GM12878 (cell line): ENCODE data around the gene PLP2. TPM values are rescaled to one million over a fixed set of nuclear protein-coding genes. Genes with fewer than 3 reads are reported as not detected.
A peak's percentile ranks its signal among the peaks of the same experiment; 100 is the strongest.

Source experiments
- BMI1 ChIP-seq: fragments of 450-650 bp; IDR thresholded peaks from 2 replicates; pipeline ENCODE4 v1.6.1; 2016; ENCODE audit warnings: mild to moderate bottlenecking, moderate library complexity, borderline replicate concordance
- CREB1 ChIP-seq: IDR thresholded peaks from 2 replicates; pipeline ENCODE4 v1.6.1; 2012; ENCODE audit warnings: low read depth, mild to moderate bottlenecking, inconsistent platforms
- EP300 ChIP-seq, 2 experiments: fragments of 150-350 bp in 1 of 2; IDR thresholded peaks; 2 replicates each; pipeline ENCODE4 v1.6.1; 2011 to 2012; ENCODE audit warnings: low read depth in 2 of 2, low read length in 2 of 2, borderline replicate concordance in 1 of 2, improper control_type of control experiment in 1 of 2, inconsistent platforms in 1 of 2; ENCODE audit not compliant: control insufficient read depth in 1 of 2
- JUNB ChIP-seq: IDR thresholded peaks from 2 replicates; pipeline ENCODE4 v1.6.1; 2016; ENCODE audit warnings: antibody characterized with exemption, mild to moderate bottlenecking
- PAX5 ChIP-seq: IDR thresholded peaks from 2 replicates; pipeline ENCODE4 v1.6.1; 2011; ENCODE audit warnings: low read depth, low read length, borderline replicate concordance
- POLR2AphosphoS5 ChIP-seq: IDR thresholded peaks from 2 replicates; pipeline ENCODE4 v1.6.1; 2011; ENCODE audit warnings: mild to moderate bottlenecking, low read length, inconsistent platforms
- RAD21 ChIP-seq: IDR thresholded peaks from 2 replicates; pipeline ENCODE4 v1.6.1; 2011; ENCODE audit warnings: mild to moderate bottlenecking, low read depth, low read length, moderate library complexity; ENCODE audit not compliant: insufficient read depth
- RELA ChIP-seq: fragments of 450-650 bp; IDR thresholded peaks from 2 replicates; pipeline ENCODE4 v1.8.0; 2014; ENCODE audit warnings: borderline replicate concordance; ENCODE audit not compliant: partially characterized antibody
- SIX5 ChIP-seq: IDR thresholded peaks from 2 replicates; pipeline ENCODE4 v1.6.1; 2011; ENCODE audit warnings: mild to moderate bottlenecking, low read depth, low read length, moderate library complexity; ENCODE audit not compliant: severe bottlenecking
- SMARCA5 ChIP-seq: fragments of 450-650 bp; IDR thresholded peaks from 2 replicates; pipeline ENCODE4 v1.6.1; 2017; ENCODE audit warnings: mild to moderate bottlenecking
- TBL1XR1 ChIP-seq: IDR thresholded peaks from 2 replicates; pipeline ENCODE4 v1.6.1; 2012; ENCODE audit warnings: low read depth, low read length, improper control_type of control experiment
- polyA plus RNA-seq, 11 experiments: library from polyadenylated mRNA; depleted of rRNA in 4 of 11; unstranded in 6 of 11; stranded (reverse) in 5 of 11; fragments of >200 nt; fragmentation: Nextera tagmentation in 4 of 11; fragmentation: Illumina TruSeq in 1 of 11; extraction: Ambion mirVana in 4 of 11; extraction: Trizol in 1 of 11; gene quantifications; 1 replicate in 1 of 11; 2 replicates in 10 of 11; pipeline versions ENCODE4 v1.2.1 to v1.2.3, GENCODE V29; 2011 to 2016; ENCODE audit warnings: inconsistent platforms in 2 of 11, missing spikeins in 2 of 11, low read depth in 1 of 11
- total RNA-seq, 4 experiments: library from RNA; depleted of rRNA in 3 of 4; stranded (reverse); fragments of >200 nt in 3 of 4; fragmentation: Illumina TruSeq in 1 of 4; extraction: Trizol in 1 of 4; gene quantifications; 2 replicates each; pipeline versions ENCODE4 v1.2.1 to v1.2.3, GENCODE V29; 2013 to 2021
- TF ChIP-seq, protein P1 (sequence below): fragments of 450-650 bp; IDR thresholded peaks from 2 replicates; pipeline ENCODE4 v1.6.1; 2017; ENCODE audit warnings: antibody characterized with exemption, mild to moderate bottlenecking, moderate library complexity
- TF ChIP-seq, protein P2 (sequence below): IDR thresholded peaks from 2 replicates; pipeline ENCODE4 v1.6.1; 2011; ENCODE audit warnings: borderline replicate concordance, low read depth, mild to moderate bottlenecking, moderate library complexity, low read length; ENCODE audit not compliant: insufficient read depth, poor library complexity, severe bottlenecking
- TF ChIP-seq, protein P3 (sequence below): fragments of 450-650 bp; IDR thresholded peaks from 2 replicates; pipeline ENCODE4 v1.6.1; 2017; ENCODE audit warnings: mild to moderate bottlenecking, low read depth, inconsistent platforms; ENCODE audit not compliant: poor library complexity, severe bottlenecking

The PLP2 gene
- total and polyA plus RNA-seq, 10 of the 15 experiments (the other 5 are each of a cell fraction or from before 2014, with no cell fraction given), result 56.6 to 177 (median 99.3) TPM

DNA sequence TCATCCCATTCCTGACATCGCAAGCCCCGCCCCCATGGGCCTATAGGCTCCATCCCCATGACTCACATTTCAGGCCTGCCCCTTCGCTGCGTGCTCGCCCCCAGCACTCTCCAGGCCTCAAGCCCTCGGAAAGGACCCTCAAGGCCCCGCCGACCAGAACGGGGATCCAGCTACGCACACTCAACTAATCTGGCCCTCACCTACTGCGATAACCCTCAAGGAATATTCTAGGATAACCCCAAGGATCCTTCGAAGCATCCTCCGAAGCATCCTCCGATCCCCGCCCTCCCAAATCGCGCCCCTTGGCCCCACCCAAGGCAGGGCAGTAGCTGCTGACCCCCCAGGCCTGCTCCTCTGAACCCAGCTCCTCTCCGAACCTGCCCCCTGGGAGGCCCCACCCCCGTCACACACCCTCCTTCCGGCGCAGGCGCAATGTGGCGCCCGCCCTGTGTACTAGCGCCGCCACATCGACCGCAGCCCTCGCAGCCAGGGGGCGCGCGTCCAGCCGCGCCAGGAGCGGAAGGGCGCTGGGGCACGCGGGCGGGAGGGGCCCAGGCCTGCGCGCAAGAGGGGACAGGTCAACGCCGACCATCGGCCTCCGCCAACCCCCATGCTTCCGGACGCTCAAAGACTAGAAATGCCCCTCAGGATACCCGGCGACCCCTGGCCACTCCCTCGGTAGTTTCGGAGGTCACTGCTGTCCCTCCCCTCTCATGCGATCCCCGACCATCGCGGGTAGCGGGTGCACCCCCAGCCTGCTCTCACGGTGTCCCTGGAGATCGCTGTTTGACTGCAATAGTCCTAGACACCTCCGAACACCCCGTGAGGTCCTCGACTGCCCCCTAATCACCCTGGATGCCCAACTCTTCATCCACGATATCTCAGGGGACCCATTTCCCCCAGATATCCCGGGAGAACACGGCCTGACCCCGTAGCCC lies 15.5 kb upstream of the PLP2 start (continued):
- TF ChIP-seq RAD21 (peak; percentile 37; the same call in 1 of the 2 replicates), SIX5 (no peak), JUNB (no peak), RELA (no peak), BMI1 (no peak), PAX5 (no peak), POLR2AphosphoS5 (peak; percentile 37; the same call in 1 of the 2 replicates), EP300 (IDR thresholded peaks at IDR 0.05; ENCODE audit: borderline replicate concordance in 1 of 2, control insufficient read depth in 1 of 2, low read depth in 2 of 2, low read length in 2 of 2) (no peak), SMARCA5 (peak; percentile 77), TBL1XR1 (no peak), CREB1 (peak; percentile 22; the same call in 1 of the 2 replicates)
- TF ChIP-seq, protein P1, sequence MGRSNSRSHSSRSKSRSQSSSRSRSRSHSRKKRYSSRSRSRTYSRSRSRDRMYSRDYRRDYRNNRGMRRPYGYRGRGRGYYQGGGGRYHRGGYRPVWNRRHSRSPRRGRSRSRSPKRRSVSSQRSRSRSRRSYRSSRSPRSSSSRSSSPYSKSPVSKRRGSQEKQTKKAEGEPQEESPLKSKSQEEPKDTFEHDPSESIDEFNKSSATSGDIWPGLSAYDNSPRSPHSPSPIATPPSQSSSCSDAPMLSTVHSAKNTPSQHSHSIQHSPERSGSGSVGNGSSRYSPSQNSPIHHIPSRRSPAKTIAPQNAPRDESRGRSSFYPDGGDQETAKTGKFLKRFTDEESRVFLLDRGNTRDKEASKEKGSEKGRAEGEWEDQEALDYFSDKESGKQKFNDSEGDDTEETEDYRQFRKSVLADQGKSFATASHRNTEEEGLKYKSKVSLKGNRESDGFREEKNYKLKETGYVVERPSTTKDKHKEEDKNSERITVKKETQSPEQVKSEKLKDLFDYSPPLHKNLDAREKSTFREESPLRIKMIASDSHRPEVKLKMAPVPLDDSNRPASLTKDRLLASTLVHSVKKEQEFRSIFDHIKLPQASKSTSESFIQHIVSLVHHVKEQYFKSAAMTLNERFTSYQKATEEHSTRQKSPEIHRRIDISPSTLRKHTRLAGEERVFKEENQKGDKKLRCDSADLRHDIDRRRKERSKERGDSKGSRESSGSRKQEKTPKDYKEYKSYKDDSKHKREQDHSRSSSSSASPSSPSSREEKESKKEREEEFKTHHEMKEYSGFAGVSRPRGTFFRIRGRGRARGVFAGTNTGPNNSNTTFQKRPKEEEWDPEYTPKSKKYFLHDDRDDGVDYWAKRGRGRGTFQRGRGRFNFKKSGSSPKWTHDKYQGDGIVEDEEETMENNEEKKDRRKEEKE, result no peak
- TF ChIP-seq, protein P2, sequence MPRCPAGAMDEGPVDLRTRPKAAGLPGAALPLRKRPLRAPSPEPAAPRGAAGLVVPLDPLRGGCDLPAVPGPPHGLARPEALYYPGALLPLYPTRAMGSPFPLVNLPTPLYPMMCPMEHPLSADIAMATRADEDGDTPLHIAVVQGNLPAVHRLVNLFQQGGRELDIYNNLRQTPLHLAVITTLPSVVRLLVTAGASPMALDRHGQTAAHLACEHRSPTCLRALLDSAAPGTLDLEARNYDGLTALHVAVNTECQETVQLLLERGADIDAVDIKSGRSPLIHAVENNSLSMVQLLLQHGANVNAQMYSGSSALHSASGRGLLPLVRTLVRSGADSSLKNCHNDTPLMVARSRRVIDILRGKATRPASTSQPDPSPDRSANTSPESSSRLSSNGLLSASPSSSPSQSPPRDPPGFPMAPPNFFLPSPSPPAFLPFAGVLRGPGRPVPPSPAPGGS, result no peak
- TF ChIP-seq, protein P3, sequence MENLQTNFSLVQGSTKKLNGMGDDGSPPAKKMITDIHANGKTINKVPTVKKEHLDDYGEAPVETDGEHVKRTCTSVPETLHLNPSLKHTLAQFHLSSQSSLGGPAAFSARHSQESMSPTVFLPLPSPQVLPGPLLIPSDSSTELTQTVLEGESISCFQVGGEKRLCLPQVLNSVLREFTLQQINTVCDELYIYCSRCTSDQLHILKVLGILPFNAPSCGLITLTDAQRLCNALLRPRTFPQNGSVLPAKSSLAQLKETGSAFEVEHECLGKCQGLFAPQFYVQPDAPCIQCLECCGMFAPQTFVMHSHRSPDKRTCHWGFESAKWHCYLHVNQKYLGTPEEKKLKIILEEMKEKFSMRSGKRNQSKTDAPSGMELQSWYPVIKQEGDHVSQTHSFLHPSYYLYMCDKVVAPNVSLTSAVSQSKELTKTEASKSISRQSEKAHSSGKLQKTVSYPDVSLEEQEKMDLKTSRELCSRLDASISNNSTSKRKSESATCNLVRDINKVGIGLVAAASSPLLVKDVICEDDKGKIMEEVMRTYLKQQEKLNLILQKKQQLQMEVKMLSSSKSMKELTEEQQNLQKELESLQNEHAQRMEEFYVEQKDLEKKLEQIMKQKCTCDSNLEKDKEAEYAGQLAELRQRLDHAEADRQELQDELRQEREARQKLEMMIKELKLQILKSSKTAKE, result no peak
